GM23248 (cell line): Measurements from ENCODE around the gene EVI5L.

Experiments used
- EZH2 ChIP-seq: fragments of 200-600 bp; sonication (generic); IDR thresholded peaks from 2 replicates; pipeline ENCODE4 v1.6.1; 2018; ENCODE audit warnings: antibody characterized with exemption, mild to moderate bottlenecking; ENCODE audit not compliant: insufficient read depth, poor library complexity, severe bottlenecking
- EZH2phosphoT487 ChIP-seq: fragments of 200-600 bp; sonication (generic); IDR thresholded peaks from 2 replicates; pipeline ENCODE4 v1.6.1; 2018; ENCODE audit warnings: antibody characterized with exemption, moderate library complexity, mild to moderate bottlenecking, low read depth; ENCODE audit not compliant: insufficient read depth

DNA sequence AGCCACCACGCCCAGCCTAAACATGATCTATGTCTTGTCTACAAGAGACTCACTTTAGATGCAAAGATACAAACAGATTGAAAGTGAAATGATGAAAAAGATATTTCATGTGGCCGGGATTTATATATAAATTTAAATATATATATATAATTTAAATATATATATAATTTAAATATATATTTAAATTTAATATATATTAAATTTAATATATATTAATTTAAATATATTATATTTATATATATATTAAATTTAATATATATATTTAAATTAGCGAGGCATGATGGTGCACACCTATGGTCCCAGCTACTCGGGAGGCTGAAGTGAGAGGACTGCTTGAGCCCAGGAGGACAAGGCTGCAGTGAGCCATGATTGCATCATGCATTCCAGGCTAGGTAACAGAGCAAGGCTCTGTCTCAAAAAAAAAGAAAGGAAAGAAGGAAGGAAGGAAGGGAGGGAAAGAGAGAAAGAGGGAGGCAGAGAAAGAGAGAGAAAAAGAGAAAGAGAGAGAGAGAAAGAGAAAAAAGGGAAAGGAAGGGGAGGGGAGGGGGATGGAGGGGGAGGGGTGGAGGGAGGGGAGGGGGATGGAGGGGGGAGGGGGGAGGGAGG is 7.0 kb upstream of the EVI5L start:
- TF ChIP-seq EZH2phosphoT487 (no peak), EZH2 (no peak)
